ENCODE measurements around the gene CTDNEP1. TPM values are rescaled to one million over a fixed set of nuclear protein-coding genes. Genes with fewer than 3 reads are reported as not detected.

The CTDNEP1 gene
- polyA plus RNA-seq, 1 of the 3 experiments (the other 2 are of a cell fraction), result 111 TPM

- POLR2A ChIA-PET, result interaction anchor here (1.2 kb wide), 1 partner anchor 10 kb away, joined by 4 read pairs; no protein-coding TSS in a partner anchor
- CTCF ChIA-PET, result interaction anchor here (0.9 kb wide), 1 partner anchor 42 kb away, joined by 3 read pairs; no protein-coding TSS in a partner anchor
Measured at GRCh38 chr17:7254511-7254910, 3.0 kb upstream of the CTDNEP1 start.

More at GRCh38 chr17:7254511-7254910, 3.0 kb upstream of the CTDNEP1 start:
- Histone ChIP-seq H3K4me3 (ENCODE audit: low read depth in 2 of 2, low read length in 1 of 2) (no peak overlapping the region), H3K36me3 (replicated peaks in 1 of 2; ENCODE audit: control insufficient read depth in 1 of 2, insufficient read depth in 2 of 2, low read length in 1 of 2) (peaks cover 13 to 29% of the 10 kb centered on the region in 2 experiments), H3K9ac (no peak overlapping the region), H3K27me3 (ENCODE audit: insufficient read depth) (no peaks in the 10 kb centered on the region), H3K4me1 (ENCODE audit: control insufficient read depth in 1 of 2, insufficient read depth in 2 of 2, low read depth in 1 of 2, low read length in 1 of 2) (peaks cover 9 to 16% of the 10 kb centered on the region in 2 experiments; a peak in 3 of 4 replicates), H4K20me1 (ENCODE audit: insufficient read depth) (no peaks in the 10 kb centered on the region), H3K9me3 (no peaks in the 10 kb centered on the region), H3K79me2 (ENCODE audit: insufficient read depth) (peaks cover 35% of the 10 kb centered on the region), H3K9me2 (no peaks in the 10 kb centered on the region), H3F3A (replicated peaks; ENCODE audit: insufficient read depth) (peaks cover 24% of the 10 kb centered on the region), H2AFZ (ENCODE audit: low read depth) (no peak overlapping the region), H3K27ac (ENCODE audit: low read depth in 2 of 2, low read length in 1 of 2) (no peak overlapping the region), H3K4me2 (no peak overlapping the region)
- TF ChIP-seq EZH2phosphoT487 (IDR thresholded peaks at IDR 0.05; ENCODE audit: borderline replicate concordance, low read depth), result no peak
- TF ChIP-seq FOSL2 (IDR thresholded peaks at IDR 0.05; ENCODE audit: borderline replicate concordance, low read depth), result no peak
- no peak for TF ChIP-seq CTCF (IDR thresholded peaks at IDR 0.05)
- no peak for TF ChIP-seq ZBTB33 (IDR thresholded peaks at IDR 0.05; ENCODE audit: borderline replicate concordance, low read depth)
- TF ChIP-seq POLR2AphosphoS5 (IDR thresholded peaks at IDR 0.05; ENCODE audit: low read depth, low read length), result no peak
- no peak for TF ChIP-seq RFX5 (IDR thresholded peaks at IDR 0.05; ENCODE audit: low read length)
- TF ChIP-seq NRF1 (IDR thresholded peaks at IDR 0.05; ENCODE audit: low read depth, low read length), result no peak
- TF ChIP-seq TCF12 (IDR thresholded peaks at IDR 0.05), result no peak
- TF ChIP-seq SIN3A (IDR thresholded peaks at IDR 0.05; ENCODE audit: borderline replicate concordance, low read depth, low read length), result no peak
- TF ChIP-seq, protein P1, sequence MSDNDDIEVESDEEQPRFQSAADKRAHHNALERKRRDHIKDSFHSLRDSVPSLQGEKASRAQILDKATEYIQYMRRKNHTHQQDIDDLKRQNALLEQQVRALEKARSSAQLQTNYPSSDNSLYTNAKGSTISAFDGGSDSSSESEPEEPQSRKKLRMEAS (IDR thresholded peaks at IDR 0.05; ENCODE audit: low read depth), result no peak
- no peak for TF ChIP-seq REST (IDR thresholded peaks at IDR 0.05; ENCODE audit: low read depth, low read length)
- no peak for TF ChIP-seq MEF2A (IDR thresholded peaks at IDR 0.05; ENCODE audit: borderline replicate concordance, low read depth)
- DNase-seq, result no peak
- 95% methylated on average over 4 of the region's 4 CpGs for WGBS (ENCODE audit: low lambda C conversion rate)
